HG03139 (cell line): ENCODE measurements around the gene SPOCD1.
"Not testable (repeated sequence)": the region's sequence is repeated elsewhere in the genome, so short reads cannot be mapped to it uniquely, and the experiment has no call there.

ENCODE experiments used
- ATAC-seq: cut with Tn5 transposase; IDR thresholded peaks from one replicate; pipeline ENCODE4 v1.9.1; 2021; ENCODE audit not compliant: unreplicated experiment

Gene SPOCD1

DNA sequence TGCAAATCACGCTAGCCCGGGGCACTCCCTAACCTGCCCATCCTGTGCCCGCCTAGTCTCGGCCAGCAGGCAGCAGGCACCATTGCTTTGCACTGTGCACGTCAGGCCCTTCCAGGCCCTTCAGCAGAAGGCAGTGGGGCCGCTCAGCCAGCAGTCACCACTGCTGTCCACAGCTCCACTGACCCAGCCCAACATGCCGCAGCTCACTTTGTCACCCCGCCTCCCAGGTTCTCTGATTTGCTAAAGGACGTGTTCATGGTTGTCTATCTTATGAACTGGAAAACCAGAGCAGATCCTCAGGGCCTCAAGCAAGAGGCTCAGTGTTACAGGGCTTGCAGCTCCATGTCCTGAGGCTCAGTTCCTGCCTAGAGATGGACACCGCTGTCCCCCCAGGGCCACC is 14.2 kb upstream of the SPOCD1 start:
- no peak for ATAC-seq

DNA sequence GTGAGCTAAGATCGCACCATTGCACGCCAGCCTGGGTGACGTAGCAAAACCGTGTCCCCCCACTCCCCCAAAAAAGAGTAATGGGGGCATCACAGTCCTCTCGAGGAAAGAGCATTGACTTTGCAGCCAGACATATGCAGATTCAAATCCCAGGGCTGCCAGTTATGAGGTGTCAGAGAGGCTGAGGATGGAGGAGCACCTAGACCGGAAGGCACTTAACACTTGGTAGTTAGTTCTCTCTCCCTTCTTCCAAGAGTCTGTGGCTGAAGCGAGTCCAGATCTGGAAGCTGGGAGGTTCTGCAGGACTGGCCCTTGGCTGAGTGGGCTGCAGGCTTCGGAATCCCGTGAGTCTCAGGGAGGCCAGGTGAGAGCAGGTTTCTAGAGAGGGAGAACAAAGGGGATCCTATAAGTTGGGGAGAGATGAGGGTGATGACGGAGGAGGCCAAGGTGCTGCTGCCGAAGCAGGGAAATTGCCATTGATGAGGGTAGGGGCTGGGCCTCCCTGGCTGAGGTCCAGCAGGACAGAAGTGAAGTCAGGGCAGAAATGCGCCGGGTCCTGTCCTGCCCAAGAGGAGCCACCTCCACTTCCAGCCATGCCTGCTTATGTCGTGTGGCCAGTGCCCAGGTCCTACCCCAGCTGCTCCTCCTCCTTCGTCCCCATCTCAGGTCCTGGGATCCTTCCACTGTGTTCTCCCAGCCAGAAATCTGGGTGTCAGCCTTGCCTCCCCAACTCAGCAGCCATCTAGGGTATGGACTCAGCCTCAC is 13.3 kb upstream of the SPOCD1 start:
- no peak for ATAC-seq

DNA sequence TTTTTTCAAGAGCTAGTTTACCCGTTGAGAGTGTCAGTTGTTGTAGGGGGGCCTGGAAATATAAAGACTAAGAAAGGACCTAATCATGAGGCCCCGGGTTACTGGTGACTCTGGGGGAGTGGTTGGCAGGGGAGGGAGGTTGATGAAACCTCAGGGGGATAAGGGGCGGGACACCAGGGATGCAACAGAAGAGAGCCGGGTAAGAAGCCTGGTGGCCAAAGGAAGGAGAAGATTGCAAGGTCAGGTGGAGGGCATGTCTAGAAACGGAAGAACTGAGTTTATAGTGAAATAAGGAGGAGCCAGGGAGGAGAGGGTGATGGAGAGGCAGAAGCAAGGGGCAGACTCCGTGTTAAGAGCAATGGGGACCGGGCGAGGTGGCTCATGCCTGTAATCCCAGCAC is 12.5 kb upstream of the SPOCD1 start:
- no peak for ATAC-seq

DNA sequence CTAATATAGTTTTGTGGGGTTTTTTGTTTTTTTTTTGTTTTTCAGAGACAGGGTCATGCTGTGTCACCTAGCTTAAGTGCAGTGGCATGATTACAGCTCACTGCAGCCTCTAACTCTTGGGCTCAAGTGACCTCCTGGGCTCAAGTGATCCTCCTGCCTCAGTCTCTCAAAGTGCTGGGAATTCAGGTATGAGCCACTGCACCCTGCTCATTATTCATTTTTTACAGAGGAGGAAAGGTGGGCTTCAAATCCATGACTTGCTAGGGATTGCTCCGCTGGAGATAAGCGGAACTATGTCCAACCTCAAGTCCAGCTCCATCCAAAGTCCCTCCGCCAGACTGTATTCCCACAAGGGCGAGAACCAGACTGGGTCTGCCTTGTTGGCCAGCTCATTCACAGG is 8.0 kb upstream of the SPOCD1 start:
- ATAC-seq: no peak

DNA sequence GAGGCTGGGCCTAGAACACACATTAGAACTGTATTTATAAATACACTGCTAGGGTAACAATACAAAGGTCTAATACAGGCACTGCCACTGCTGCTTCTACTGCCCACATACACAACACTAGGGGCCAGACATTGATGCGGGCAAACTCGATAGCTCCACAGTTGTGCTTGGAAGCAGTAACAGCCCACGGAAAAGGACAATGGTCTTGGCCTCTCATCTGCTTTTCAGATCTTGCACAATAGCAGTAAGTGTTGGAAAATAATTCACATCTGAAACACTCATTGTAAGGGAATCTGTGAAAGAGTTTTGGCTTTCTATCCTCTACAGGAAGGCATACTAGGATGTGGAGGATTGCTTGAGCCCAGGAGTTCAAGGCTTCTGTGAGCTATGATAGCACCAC is 6.9 kb upstream of the SPOCD1 start:
- no peak for ATAC-seq

DNA sequence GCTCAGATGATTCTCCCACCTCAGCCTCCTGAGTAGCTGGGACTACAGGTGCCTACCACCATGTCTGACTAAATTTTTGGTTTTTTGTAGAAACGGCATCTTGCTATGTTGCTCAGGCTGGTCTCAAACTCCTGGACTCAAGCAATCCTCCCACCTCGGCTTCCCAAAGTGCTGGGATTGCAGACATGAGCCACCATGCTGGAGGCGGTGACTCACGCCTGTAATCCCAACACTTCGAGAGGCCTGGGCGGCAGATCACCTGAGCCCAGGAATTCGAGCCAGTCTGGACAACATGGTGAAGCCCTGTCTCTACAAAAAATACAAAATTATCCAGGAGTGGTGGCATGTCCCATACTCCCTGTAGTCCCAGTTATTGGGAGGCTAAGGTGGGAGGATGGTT is 4.4 kb upstream of the SPOCD1 start:
- not testable (repeated sequence) for ATAC-seq

DNA sequence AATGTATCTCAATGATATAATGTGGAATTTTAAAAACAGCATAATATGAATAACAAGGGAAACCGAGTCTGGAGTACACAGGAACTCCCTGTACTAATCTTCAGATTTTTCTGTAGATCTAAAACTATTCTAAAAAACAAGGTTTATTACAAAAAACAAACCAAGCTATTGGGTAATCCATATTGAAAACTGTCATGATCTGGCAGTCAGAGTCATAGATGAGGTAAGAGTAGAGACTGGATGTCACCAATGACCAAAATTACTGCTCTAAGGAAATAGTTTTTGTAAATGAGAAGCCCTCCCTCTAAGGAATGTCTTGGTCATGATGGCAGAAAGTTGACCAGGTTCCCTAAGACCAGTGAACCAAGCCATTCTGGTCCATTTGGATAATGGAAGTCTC is 2.4 kb upstream of the SPOCD1 start:
- ATAC-seq: no peak

DNA sequence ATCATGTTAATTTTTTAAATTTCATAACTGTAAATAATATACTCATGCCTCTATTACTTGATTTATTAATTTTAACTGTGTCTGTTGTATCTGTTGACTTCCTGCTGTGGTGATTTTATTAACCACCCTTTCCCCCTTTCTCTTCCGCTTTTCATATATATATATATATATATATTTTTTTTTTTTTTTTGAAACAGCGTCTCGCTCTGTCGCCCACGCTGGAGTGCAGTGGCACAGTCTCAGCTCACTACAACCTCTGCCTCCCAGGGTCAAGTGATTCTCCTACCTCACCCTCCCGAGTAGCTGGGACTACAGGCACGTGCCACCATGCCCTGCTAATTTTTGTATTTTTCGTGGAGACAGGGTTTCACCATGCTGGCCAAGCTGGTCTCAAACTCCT is 1.1 kb upstream of the SPOCD1 start:
- ATAC-seq: not testable (repeated sequence)

DNA sequence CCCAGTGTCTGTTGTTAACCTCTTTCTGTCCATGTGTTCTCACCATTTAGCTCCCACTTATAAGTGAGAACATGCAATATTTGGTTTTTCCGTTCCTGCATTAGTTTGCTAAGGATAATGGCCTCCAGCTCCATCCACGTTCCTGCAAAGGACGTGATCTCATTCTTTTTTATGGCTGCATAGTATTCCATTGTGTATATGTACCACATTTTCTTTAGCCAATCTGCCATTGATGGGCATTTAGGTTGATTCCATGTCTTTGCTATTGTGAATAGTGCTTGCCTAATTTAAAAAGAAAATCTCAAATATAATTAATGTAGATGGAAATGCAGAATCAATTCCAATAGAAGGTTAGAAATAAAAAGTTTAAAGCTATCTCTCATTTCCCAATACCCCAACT is 679 bp upstream of the SPOCD1 start:
- ATAC-seq: not testable (repeated sequence)

DNA sequence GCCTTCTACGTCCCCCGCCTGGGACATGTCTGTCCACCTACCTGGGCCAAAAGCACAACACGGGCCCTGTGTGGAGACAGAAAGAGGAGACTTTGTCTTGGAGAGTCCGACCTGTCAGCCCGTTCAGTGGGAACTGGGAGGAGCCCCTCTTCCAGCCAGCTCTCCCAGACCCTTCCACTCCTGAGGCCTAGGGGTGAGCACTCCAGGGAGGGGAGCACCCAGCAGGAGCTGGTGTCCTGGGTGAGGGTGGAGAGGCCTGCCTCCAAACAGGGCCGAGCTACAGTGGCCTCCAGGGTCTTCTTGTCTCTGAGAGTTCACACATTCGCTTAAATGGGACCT is 546 bp downstream of the SPOCD1 start:
- ATAC-seq: no peak

DNA sequence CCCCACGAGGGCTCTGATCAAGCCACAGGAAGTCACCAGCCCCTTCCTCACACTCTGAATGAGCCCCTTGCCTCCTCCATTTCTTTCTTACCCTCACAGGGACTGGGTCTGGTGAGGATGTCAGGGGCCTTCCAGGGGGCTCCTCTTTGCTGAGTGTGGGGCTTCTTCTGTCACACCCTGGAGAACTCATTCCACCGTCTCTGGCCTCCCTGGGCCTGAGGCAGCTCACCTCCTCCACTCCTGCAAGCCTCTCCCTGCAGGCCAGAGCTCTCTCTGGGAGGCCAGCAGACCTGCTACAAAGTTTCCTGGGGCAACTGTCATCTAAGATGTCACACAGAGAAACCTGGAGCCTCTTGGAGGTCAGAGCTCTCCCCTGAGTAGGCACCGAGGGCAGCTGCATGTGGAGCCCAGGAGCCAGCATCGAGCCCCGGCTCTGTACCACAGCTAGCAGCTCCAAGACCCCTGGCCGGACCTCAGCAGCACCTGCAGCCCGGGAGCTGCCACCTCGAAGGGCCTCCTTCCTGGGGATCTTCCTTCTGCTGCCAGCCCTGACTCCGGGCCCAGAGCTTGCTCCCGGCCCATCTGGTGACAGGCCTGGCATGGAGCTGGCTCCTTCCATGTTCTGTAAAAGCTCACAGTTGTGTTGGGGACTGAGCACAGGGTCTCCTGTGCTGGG is 1.1 kb downstream of the SPOCD1 start:
- no peak for ATAC-seq

DNA sequence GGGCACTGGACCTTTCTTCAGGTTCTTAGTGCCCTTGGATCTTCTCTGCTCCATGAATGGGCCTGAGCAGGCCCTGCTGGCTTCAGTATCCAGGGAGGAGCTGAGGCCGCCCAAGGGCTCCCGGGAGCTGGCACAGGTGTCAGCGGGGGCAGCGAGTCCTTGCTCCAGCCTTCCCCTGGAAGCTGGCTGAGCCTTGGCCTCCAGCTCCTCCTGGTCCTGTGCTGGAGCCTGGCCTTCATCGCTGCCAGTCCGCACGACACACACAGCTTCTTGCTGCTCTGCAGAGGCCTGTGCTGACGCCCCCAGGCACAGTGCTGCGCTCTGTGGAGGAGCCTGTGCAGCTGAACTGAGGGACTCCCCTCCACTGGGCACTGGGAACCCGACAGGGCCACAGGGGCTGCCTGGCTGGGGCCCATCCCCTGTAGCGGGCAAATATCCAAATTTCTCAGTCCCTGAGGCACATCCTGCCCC is 1.7 kb downstream of the SPOCD1 start:
- no peak for ATAC-seq

DNA sequence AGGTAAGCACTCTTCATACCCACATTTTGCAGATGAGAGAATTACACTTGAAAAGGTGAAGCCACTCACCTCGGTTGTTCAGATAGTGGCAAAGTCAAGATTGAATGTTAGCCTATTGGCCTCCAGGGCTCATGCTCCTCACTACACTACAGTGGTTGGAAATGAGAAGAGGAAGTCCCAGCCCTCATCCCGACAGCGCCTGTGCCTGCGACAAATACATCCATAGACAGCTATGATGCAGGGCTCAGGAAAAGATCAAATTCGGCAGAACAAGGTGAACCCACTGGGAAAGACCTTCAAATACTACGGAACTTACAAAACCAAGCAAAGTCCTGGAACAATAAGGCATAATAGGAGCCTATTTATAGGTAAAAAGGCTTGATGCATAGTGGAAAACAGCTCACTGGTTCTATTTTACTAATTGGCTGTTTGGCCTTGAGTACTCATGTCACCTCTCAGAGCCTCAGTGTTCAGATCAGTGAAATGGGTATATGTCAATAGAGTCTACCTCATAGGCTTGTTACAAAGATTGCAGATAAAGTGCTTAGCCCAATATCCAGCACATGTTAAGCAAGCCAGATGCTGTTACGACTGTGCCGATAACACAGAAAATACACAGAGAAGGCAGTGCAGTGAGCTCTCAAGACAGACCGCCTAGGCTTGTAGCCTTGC is 3.5 kb downstream of the SPOCD1 start:
- no peak for ATAC-seq

DNA sequence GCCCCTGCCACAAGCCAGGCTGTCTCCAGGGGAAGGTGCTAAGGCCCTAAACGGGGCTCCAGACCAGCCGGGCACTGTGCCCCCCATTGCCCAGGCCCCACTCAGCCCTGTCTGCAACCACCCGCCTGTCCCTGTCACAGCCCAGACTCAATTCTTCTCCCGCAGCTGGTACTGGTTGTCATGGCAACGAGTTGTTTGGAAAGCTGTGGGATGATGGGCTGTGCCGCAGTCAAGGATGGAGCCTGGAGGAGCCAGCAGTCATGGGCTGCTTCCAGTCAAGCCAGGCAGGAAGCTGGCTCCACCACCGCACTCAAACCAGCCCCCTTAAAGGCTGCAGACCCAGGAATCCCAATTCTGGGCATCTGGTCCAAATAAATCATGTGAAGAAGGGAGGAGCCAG is 4.2 kb downstream of the SPOCD1 start:
- no peak for ATAC-seq

DNA sequence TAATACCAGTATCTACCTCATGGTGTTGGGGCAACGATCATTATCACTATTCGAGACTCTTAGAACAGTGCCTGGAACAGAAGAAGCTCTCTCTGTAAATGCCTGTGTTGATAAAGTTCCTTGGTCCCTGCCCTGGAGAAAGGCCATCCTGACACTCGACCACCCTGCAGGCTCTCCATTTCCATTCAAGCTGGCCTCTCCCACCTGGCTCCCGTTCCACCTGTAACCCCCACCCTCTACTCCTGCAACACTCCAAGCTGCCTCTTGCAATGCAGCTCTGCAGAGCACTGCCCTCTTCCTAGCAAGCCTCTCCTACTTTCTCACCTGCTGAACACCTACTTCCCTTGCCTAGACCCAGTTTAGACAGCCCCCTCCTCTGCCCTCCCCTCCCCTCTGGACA is 6.1 kb downstream of the SPOCD1 start:
- no peak for ATAC-seq

DNA sequence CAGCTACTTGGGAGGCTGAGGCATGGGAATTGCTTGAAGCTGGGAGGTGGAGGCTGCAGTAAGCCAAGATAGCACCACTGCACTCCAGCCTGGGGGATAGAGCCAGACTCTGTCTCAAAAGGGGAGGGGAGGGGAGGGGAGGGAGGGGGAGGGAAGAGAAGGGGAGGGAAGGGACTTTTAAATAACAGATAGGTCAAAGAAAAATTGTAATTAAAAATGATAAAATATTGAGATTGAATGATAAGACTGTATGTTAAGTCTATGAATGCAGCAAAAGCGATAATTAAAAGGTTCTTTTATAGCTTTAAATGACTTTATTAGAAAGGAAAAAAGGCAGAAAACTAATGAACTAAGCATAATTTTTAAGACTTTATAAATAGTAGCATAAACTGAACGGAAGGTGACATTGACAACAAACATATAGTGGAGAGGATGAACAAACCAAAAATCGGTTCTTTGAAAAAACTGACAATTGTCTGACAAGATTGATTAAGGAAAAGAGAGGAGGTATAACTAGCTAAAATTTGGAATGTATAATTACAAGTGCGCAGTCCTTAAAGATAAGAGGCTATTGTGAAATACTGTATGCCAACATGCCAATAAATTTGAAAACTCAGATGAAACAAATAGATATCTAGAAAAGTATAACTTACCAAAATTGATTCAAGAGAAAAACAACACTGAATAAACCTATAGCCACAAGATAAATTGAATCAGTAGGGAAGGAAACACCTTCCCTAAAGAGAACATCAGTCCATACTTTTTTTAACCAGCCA is 8.4 kb downstream of the SPOCD1 start:
- no peak for ATAC-seq

DNA sequence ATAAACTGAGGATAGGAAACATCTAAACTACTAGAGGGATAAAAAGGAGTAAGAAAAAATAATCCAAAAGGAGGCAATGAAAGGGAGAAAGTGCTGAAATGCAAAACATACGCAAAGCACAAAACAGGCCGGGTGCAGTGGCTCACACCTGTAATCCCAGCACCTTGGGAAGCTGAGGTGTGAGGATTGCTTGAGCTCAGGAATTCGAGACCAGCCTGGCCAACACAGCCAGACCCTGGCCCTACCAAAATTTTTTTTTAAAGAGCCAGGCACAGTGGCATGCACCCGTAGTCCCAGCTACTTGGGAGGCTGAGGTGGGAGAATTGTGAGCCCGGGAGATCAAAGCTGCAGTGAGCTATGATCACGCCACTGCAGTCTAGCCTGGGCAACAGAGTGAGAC is 10.5 kb downstream of the SPOCD1 start:
- ATAC-seq: no peak

DNA sequence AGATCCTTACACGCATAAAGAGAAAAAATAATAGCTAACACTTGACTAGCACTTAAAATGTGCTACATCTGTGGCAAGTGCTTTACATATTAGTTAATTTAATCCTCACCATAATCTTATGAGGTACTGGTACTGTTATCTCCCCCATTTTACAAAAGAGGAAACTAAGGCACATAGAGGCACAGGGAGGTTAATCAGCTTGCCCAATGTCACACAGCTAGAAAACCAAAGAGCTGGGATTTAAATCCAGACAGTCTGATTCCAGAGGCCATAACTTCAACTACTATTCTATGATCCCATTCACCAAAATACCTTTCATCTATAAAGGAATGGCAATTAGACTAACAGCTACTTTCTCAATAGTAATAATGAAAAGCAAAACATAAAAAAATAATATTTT is 11.7 kb downstream of the SPOCD1 start:
- ATAC-seq: no peak

DNA sequence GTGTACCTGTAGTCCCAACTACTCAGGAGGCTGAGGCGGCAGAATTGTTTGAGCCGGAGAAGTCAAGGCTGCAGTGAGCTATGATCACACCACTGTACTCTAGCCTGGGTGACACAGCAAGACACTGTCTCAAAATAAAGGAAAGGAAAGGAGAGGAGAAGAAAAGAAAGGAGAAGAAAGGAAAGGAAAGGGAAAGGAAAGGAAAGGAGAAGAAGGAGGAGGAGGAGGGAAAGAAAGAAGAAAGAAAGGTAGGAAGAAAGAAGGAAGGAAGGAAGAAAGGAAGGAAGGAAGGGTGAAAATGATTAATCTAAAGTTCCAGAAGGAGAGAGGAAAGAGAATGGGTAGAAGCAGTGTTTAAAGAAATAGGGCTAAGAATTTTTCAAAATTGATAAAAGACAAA is 12.2 kb downstream of the SPOCD1 start:
- ATAC-seq: no peak

DNA sequence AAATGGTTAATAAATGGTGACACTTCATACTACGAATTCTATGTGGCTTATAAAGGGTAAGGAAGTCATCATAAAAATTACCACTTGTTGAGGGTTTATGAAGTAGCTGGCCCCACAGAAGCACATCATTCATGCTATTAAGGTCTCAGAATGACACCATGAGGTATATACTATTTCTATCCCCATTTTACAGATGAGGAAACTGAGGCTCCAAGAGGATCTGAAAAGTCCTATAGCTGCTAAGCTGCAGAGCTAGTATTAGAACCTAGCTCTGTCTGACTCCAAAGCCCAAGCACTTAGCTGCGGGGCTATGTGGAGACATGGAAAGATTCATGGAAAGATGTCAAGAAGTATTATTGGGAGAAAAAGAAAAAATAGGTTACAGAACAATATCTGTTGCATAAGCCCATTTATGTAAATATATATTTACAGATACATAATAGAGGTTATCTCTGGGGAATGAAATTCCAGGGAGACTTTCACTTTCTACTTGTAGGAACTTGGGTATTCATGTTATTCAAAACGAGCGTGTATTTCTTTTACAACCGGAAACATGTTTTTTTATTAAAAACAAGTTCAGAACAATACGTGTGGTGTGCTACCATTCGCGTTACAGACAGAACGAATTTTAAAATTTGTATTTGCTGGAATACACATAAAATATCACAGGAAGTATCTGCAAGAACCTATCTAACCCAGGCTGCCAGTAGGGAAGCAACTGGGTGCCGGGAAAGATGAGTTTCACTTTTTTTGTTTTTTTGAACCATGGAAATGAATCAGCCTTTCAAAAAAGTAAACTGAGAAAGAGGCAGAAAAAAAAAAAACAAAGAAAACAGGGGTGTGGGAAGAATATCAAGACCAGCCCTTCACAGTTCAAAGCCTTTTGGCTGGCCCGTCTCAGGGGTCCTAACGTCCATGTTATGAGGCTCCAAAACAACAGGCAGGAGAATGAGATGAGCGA is 13.4 kb downstream of the SPOCD1 start:
- ATAC-seq: no peak
